NB4 (cell line): ENCODE results near the gene GRIK4.

Experiments used
- DNase-seq: peaks from one replicate; pipeline ENCODE4 v3.0.0; 2010; ENCODE audit warnings: low read depth
- H3K4me3 ChIP-seq: one replicate; pipeline ENCODE4 v1.5.1; 2011; ENCODE audit warnings: mild to moderate bottlenecking, low read depth, low read length, moderate library complexity
- CTCF ChIP-seq: IDR thresholded peaks from one replicate; pipeline ENCODE4 v1.5.1; 2012; ENCODE audit warnings: low read depth, low read length
- MAX ChIP-seq: IDR thresholded peaks from 2 replicates; pipeline ENCODE4 v1.6.1; 2011; ENCODE audit warnings: low read depth, low read length
- MYC ChIP-seq: IDR thresholded peaks from 2 replicates; pipeline ENCODE4 v1.6.1; 2011; ENCODE audit warnings: low read depth, low read length
- POLR2A ChIP-seq: IDR thresholded peaks from 2 replicates; pipeline ENCODE4 v1.6.1; 2011; ENCODE audit warnings: mild to moderate bottlenecking; ENCODE audit not compliant: insufficient read length; ENCODE audit errors: extremely low read depth

Gene GRIK4

GRCh38 chr11:120642196-120642894, 130.8 kb downstream of the GRIK4 start:
- no peak overlapping the region for H3K4me3 ChIP-seq
- no peak for TF ChIP-seq MYC
- no peak for TF ChIP-seq MAX
- TF ChIP-seq POLR2A = no peak
- no peak for TF ChIP-seq CTCF
- no peak for DNase-seq

- TF ChIP-seq MAX = no peak
- TF ChIP-seq MYC = no peak
- no peak for TF ChIP-seq POLR2A
- no peak for TF ChIP-seq CTCF
- no peak overlapping the region for H3K4me3 ChIP-seq
- DNase-seq = no peak
Observed at GRCh38 chr11:120643284-120643683, 131.7 kb downstream of the GRIK4 start.

GRCh38 chr11:120645639-120646038, 134.1 kb downstream of the GRIK4 start:
- DNase-seq = no peak
- no peak for TF ChIP-seq POLR2A
- H3K4me3 ChIP-seq = no peak overlapping the region

- no peak overlapping the region for H3K4me3 ChIP-seq
- no peak for TF ChIP-seq POLR2A
- no peak for DNase-seq
Observed at GRCh38 chr11:120646206-120646605, 134.7 kb downstream of the GRIK4 start.

- no peak overlapping the region for H3K4me3 ChIP-seq
- DNase-seq = no peak
- no peak for TF ChIP-seq MAX
- TF ChIP-seq POLR2A = no peak
- TF ChIP-seq CTCF = no peak
- TF ChIP-seq MYC = no peak
Observed at GRCh38 chr11:120647681-120648080, 136.1 kb downstream of the GRIK4 start.

GRCh38 chr11:120648771-120649170, 137.2 kb downstream of the GRIK4 start:
- DNase-seq = no peak
- TF ChIP-seq CTCF (no peak), MAX (no peak), POLR2A (no peak)
- H3K4me3 ChIP-seq = no peak overlapping the region

- DNase-seq = no peak
- no peak overlapping the region for H3K4me3 ChIP-seq
- TF ChIP-seq CTCF (no peak), MAX (no peak), POLR2A (no peak), MYC (no peak)
Observed at GRCh38 chr11:120649316-120649715, 137.8 kb downstream of the GRIK4 start.
